ENCODE results near the gene DHX8. TPM values are rescaled to one million over a fixed set of nuclear protein-coding genes. Genes with fewer than 3 reads are reported as not detected.

DHX8 gene
- total RNA-seq, 1 donor from 2014 or later: 71.9 TPM

DNA sequence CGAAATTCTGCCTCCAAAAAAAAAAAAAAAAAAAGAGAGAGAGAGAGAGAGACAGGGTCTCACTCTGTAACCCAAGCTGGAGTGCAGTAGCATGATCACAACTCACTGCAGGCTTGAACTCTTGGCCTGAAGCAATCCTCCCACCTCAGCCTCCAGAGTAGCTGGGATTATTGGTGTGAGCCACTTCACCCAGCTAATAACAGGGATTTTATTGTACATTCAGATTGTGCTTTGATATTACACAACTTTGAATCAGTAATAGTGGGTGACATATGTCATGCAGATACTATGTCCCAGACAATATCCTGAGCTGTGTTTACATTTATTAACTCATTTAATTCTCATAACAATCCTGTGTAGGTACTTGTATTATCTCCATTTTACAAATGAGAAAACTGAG, 19.7 kb upstream of the DHX8 start:
- Mint-ChIP-seq H3K36me3 (no peaks in the 10 kb centered on the region), H3K4me3 (no peak overlapping the region), H3K9me3 (no peaks in the 10 kb centered on the region), H3K27ac (no peak overlapping the region), H3K27me3 (ENCODE audit: low read depth) (peaks cover 10% of the 10 kb centered on the region), H3K4me1 (peaks cover 14% of the 10 kb centered on the region)
- no peak for DNase-seq (ENCODE audit: low spot score in 2 of 2, unreplicated experiment in 2 of 2)
- no peak for TF ChIP-seq CTCF (IDR thresholded peaks at IDR 0.05; ENCODE audit: unreplicated experiment)

GRCh38 chr17:43465049-43465448, 18.7 kb upstream of the DHX8 start:
- H3K4me1 Mint-ChIP-seq: peaks cover 18% of the 10 kb centered on the region
- H3K36me3 Mint-ChIP-seq: no peaks in the 10 kb centered on the region
- H3K27me3 Mint-ChIP-seq (ENCODE audit: low read depth): peaks cover 10% of the 10 kb centered on the region
- DNase-seq (ENCODE audit: low spot score in 2 of 2, unreplicated experiment in 2 of 2): no peak
- no peak for TF ChIP-seq CTCF (IDR thresholded peaks at IDR 0.05; ENCODE audit: unreplicated experiment)
- no peaks in the 10 kb centered on the region for H3K9me3 Mint-ChIP-seq
- H3K27ac Mint-ChIP-seq: no peak overlapping the region
- H3K4me3 Mint-ChIP-seq: no peak overlapping the region

- DNase-seq (ENCODE audit: low spot score in 2 of 2, unreplicated experiment in 2 of 2): no peak
- Mint-ChIP-seq H3K4me1 (peaks cover 18% of the 10 kb centered on the region), H3K27me3 (ENCODE audit: low read depth) (peaks cover 10% of the 10 kb centered on the region), H3K27ac (peak overlapping the region; percentile 81), H3K36me3 (no peaks in the 10 kb centered on the region), H3K4me3 (no peak overlapping the region), H3K9me3 (no peaks in the 10 kb centered on the region)
- TF ChIP-seq CTCF (IDR thresholded peaks at IDR 0.05; ENCODE audit: unreplicated experiment): no peak
These were observed 15.7 kb upstream of the DHX8 start for GRCh38 chr17:43467981-43468581.

DNA sequence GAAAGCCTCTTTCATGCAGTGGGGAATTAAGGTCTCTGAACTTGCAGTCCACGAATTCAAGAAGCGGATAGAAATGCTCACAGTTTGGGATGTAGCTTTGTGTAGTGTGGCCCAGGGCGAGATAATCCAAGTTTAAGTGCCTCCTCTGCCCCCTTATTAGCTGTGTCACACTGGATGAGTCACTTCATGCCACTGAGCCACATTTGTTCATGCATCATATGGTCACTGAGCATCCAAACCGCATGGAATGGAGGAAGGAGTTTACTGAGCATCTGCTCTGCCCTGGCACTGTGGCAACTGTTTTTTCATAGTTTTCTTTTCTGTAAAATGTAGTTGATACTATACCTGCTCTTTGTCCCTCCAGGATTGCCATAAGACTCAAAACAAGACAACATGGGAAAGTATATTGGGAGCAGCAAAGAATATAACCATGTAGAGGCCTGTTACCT, 15.1 kb upstream of the DHX8 start:
- TF ChIP-seq CTCF (IDR thresholded peaks at IDR 0.05; ENCODE audit: unreplicated experiment): no peak
- peaks cover 18% of the 10 kb centered on the region for H3K4me1 Mint-ChIP-seq
- H3K36me3 Mint-ChIP-seq: no peaks in the 10 kb centered on the region
- no peak overlapping the region for H3K27ac Mint-ChIP-seq
- H3K9me3 Mint-ChIP-seq: no peaks in the 10 kb centered on the region
- H3K4me3 Mint-ChIP-seq: no peak overlapping the region
- peaks cover 10% of the 10 kb centered on the region for H3K27me3 Mint-ChIP-seq (ENCODE audit: low read depth)
- no peak for DNase-seq (ENCODE audit: low spot score in 2 of 2, unreplicated experiment in 2 of 2)

GRCh38 chr17:43469145-43469544, 14.6 kb upstream of the DHX8 start:
- H3K27ac Mint-ChIP-seq: no peak overlapping the region

More at GRCh38 chr17:43469145-43469544, 14.6 kb upstream of the DHX8 start:
- H3K27me3 Mint-ChIP-seq (ENCODE audit: low read depth): peaks cover 9% of the 10 kb centered on the region
- no peaks in the 10 kb centered on the region for H3K36me3 Mint-ChIP-seq
- no peak for DNase-seq (ENCODE audit: low spot score in 2 of 2, unreplicated experiment in 2 of 2)
- H3K4me1 Mint-ChIP-seq: peaks cover 18% of the 10 kb centered on the region
- no peak overlapping the region for H3K4me3 Mint-ChIP-seq
- H3K9me3 Mint-ChIP-seq: no peaks in the 10 kb centered on the region
- no peak for TF ChIP-seq CTCF (IDR thresholded peaks at IDR 0.05; ENCODE audit: unreplicated experiment)
